Islet of Langerhans (tissue), 1 donor: ENCODE data around the gene GDE1.

ENCODE experiments used
- FAIRE-seq: peaks from one replicate; lab custom pipeline; 2011; peaks lifted over from hg19 to GRCh38; lab: Jason Lieb, UNC

GDE1 gene

DNA sequence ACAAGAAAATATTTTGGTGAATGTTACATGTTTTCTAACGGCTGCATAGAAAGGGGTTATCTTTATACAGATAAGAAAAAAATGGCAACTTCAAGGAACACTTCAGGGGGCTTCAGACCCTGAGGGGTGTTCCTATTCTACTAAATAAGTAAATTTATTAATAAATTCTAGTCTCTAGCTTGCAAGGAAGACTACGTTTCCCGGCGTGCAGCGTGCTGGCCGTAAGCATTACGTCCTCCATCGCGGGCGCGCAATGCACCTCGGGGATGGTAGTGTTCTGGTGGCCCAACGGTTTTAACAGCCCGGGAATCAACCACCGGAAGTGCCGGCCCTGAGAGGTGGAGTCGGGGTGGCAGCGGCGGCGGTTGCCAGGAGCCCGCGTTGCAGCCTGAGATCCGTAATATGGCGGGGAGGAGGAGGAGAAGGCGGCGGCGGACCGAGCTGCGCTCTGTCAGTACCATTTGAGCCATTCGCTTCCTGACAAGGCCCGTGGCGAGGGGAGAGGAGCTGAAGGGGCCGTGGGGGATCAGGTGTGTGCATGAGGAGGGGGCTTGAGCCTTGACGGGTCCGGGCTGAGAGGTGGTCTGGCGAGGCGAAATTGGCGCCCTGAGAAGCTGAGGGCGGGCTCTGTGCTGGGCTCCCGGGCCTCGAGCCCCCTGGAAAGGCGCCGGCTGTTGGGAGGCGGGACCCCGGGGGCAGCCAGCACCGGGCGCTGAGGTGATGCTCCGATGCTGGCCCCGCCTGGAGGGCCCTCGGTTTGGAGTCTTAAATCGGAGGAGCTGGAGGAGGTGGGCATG is 1.9 kb upstream of the GDE1 start, which contains the start of gene CCP110:
Gene CCP110, plus strand, starts transcription at position 384 of the 797 bp plus-strand sequence. CDS start 3,940 bp downstream, outside the sequence.
- peak; percentile 61 for FAIRE-seq

DNA sequence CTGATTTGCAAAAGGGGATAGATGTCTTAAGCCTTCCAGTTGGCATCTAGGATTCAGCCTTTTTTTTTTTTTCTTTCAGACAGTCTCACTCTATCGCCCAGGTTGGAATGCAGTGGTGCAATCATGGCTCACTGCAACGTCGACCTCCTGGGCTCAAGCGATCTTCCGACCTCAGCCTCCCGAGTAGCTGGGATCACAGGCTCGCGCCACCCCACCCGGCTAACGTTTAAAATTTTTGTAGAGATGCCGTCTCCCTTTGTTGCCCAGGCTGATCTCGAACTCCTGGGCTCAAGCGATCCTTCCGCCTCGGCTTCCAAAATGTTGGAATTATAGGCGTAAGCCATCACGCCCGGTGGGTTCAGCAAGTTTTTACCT is 1.3 kb upstream of the GDE1 start:
- FAIRE-seq, result no peak

DNA sequence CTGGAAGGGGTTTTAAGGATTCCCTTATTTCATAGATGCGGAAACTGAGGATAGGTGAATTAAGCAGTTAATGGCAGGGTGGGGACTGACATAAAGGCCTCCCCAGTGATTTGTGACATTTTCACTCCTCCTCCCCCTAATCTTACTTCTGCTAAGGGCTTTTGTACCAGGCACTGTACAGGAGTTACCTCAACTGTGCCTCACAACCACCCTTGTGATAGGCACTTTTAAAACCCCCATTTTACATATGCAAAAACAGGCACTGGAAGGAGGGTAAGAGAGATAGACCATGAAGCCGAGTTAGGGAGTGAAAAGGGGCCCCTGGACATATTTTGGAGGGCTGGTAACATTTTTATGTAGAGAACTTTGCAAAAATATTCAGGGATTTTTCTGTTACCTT is 862 bp upstream of the GDE1 start:
- FAIRE-seq, result no peak

GRCh38 chr16:19522397-19522732 is 467 bp upstream of the GDE1 start:
- FAIRE-seq, result no peak

- FAIRE-seq, result no peak
Observed at GRCh38 chr16:19520861-19521331, 1.0 kb downstream of the GDE1 start.

DNA sequence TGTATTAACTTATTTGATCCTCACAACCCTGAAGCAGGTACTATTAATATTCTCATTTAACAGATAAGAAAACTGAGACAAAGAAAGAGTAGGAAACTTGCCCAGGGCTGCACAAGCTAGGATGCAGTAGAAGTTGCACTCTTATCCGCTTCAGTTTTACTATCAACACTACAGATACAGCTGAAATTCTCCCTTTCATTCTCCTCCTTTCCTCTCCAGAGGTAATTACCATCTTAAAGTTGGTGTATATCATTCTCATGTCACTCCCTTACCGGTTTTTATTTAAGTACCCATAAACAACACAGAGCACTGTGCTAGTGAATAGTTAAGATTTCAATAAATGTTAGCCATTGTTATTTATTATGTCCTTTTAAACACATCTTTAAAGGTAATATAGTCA is 3.5 kb downstream of the GDE1 start:
- no peak for FAIRE-seq

- no peak for FAIRE-seq
Observed at GRCh38 chr16:19517424-19518089, 4.3 kb downstream of the GDE1 start.

GRCh38 chr16:19515757-19516156 is 6.1 kb downstream of the GDE1 start:
- no peak for FAIRE-seq

- peak; percentile 17 for FAIRE-seq
Observed at GRCh38 chr16:19513377-19514053, 8.4 kb downstream of the GDE1 start.

- peak; percentile 61 for FAIRE-seq
Observed at GRCh38 chr16:19512297-19512696, 9.6 kb downstream of the GDE1 start.

DNA sequence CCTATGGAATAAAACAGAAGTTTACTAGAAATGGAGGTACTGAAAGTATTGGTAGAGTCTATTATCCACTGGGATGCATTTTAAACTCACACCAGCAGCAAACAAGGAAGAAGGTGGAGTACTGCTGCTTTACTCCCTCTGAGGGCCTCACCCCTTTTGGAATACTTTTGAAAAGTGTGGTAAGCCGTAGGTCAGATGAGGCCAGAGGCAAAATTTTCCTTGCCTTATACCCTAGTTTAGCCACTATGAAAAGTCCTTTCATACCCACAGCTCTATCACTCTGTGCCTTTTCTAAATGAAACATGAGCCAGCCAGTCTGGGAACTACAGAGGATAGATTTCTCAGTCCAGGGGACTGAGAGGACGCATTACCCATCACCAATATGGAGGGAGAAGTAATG is 14.0 kb downstream of the GDE1 start:
- FAIRE-seq, result no peak

GRCh38 chr16:19506965-19507364 is 14.9 kb downstream of the GDE1 start:
- no peak for FAIRE-seq

GRCh38 chr16:19505600-19506303 is 16.1 kb downstream of the GDE1 start:
- FAIRE-seq, result no peak

DNA sequence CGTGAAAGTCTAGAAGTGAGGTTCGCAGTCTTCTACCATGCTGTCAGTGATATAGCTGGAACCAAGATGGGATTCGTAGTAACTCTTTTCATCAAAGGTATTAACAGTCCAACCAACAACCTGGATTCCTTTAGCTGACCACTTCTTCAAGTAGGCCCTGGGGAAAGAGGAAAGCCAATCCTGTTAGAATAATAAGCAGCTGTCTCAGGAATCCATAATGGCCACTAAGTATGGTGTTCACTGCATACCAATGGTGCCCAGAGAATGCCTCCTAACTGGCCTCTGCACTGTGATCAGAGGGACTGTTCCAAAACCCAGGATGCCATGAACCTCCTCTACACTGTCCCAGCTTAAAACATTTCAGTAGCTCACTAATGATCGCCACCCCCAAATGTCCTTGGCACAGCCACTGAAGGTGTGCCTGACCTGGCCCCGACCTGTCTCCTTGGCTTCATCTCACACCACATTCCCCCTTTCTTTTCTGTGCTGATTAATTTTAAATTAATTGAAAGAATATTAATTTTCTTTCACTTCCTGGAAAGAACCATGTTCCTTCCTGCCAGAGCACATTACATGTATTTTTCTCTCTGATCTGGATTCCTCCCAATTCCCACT is 18.3 kb downstream of the GDE1 start:
- FAIRE-seq, result no peak

DNA sequence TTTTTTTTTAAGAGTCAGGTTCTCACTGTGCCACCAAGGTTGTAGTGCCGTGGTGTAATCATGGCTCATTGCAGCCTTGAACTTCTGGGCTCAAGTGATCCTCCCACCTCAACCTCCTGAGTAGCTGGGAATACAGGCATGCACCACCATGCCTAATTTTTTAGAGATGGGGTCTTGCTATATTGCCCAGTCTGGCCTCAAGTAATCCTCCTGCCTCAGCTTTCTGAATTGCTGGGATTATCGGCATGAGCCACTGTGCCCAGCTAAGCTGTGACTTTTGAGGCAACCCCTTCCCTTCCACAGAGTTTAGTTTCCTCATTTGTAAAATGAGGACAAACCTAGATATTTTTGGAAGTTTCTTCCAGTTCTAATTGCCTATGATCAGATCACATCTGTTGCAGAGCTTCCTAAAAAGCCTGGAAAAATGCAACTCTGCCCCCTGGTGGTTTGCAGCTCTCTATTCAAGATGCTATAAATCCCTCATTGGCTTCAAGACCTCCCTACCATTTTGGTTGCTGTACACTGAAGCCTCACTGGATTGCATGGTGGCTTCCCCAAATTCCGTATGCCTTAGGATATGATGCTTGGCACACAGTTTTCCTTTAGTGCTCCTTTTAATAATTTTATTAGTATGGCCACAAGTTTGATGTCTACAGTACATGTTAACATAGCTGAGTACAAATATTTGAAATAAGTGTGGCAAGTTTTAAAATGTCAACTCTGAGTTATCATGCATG is 19.3 kb downstream of the GDE1 start:
- FAIRE-seq, result peak; percentile 84

DNA sequence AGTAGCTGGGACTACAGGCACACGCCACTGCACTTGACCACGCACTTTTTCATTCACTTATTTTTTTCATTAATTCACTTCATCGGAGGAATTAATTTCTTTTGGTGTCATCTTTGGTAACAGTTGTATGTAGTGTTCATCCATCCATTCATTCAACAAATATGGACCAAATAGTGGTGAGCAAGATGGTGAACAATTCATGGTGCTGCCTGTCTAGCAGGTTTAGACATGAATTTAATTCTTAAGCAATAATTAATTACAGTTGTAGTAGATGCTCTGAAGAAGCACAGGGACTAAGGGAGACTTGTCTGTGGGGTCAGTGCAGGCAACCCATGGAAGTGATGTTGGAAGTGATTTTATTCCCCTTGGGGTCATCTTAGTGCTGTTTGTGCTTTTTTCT is 22.4 kb downstream of the GDE1 start:
- FAIRE-seq, result no peak

DNA sequence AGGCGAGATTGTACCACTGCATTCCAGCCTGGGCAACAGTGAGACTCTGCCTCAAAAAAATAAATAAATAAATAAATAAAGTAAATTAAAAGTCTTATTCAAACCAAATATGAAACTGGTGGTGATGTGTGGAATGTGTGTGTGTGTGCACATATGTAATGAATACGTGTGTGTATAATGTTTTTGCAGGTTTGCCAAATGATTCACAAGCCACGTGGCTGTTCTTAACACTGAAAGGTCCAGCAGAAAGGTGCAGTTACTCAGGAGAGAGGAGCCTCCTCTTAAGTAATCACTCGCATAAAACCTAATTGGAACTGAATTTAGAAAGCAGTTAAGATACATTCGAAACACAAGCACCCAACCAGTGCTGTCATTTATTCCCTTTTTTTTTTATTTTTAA is 22.9 kb downstream of the GDE1 start:
- no peak for FAIRE-seq

DNA sequence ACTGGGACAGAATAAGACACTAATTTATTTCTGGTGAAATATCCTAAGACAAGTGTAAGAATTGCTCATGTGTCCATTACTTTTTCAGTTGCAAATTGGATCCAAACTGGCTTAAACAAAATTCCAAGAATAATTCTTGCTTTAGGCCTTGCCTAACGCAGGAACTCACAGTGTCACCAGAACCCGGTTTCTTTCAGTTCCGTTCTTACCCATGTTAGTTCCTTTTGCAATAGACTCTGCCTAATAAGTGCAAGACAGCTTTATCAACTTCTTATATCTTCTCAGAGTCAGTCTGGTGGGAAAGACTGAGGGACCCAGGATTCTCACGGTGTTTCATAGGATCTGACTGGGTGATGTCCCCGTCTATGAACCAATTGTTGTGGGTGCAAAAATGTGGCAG is 24.7 kb downstream of the GDE1 start:
- no peak for FAIRE-seq

DNA sequence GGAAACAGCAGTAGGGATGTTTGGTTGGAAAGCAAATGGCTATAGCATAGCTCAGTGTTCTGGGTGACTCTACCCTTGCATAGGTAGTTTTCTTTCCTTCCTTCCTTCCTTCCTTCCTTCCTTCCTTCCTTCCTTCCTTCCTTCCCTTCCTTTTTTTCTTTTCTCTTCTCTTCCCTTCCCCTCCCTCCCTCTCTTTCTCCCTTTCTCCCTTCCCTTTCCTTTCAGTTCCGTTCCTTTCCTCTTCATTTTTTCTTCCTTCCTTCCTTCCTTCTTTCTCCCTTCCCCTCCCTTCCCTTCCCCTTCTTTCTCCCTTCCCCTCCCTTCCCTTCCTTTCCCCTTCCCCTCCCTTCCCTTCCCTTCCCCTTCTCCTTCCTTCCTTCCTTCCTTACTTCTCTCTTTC is 31.3 kb downstream of the GDE1 start:
- no peak for FAIRE-seq

DNA sequence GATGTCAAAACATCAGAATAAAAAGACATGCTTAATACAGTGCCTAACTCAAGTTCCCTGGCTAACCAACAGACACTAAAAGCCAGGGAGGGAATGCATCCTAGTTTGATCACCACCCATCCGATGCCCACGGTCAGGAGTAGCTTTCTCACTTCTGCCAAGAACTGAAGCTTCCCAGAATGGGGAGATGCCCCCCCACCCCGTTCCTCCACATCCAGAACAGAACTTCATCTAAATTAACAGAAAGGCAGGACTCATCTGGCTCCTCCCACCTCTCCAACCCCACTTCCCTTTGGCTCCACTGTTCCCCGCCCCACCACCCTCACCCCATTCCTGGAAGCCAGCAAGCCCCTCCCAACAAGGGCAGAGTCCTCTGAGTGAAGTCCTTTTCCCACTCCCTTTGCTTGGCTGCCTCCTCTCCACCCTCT is 33.7 kb downstream of the GDE1 start:
- no peak for FAIRE-seq

DNA sequence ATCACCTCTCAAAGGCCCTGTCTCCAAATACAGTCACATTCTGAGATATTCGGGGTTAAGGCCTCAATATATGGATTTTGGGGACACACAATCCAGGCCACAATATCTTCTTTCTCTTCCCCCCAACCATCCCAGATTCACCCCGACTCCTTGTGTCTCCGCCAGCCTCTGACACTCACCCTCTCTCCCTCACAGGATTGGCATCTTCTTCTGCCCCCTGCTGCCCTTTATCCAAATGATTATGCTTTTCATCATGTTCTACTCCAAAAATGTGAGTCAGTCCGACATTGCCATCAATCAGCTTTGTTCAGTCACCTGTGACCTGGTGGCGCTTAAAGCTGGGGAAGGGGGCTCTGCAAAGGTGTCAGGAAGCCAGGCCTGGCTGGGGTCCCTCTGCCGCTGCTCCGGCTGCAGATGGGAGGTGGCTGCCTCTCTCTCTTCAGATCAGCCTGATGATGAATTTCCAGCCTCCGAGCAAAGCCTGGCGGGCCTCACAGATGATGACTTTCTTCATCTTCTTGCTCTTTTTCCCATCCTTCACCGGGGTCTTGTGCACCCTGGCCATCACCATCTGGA is 35.1 kb downstream of the GDE1 start:
- no peak for FAIRE-seq
